GM19239 (cell line): ENCODE results near the gene NR2F1-AS1.

Source experiments
- DNase-seq: peaks from one replicate; pipeline ENCODE4 v3.0.0; 2011; ENCODE audit warnings: low spot score; ENCODE audit not compliant: insufficient read length
- FAIRE-seq: peaks from 2 replicates; lab custom pipeline; 2011; peaks lifted over from hg19 to GRCh38; lab: Jason Lieb, UNC

Gene NR2F1-AS1

DNA sequence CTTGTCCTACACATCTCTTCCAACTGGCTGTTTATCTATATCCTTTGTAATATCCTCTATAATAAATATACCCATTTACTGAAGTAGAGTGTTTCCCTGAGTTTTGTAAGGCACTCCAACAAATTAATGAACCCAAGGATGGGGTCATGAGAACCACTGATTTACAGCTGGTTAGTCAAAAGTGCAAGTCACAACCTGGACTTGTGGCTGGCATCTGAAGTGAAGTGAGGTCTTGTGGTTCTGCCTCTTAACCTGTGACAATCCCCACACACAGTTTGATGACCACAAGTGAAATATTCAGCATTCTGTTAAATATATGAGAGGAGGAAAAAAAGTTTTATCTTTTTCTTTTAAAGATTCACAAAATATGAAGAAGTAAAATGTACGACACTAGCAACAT lies 126.1 kb downstream of the NR2F1-AS1 start:
- no peak for FAIRE-seq
- no peak for DNase-seq

DNA sequence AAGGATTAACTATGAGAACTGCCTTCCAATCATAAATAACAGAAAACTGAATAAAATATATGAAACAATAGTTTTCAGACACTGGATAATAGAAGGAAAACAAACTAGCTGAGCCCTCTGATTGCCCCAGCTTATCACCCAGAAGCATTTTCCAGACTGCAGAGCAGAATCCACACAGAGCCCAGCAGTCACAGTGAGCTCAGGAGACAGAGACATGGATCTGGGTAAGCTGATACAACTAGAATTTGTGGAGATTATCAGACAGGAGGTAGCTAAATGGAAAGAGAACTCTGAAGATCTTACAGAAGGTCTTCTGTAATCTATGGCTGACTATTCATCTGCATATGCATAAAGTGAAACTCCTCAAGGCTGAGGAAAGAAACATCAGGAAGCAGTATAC lies 128.8 kb downstream of the NR2F1-AS1 start:
- FAIRE-seq (no peak), DNase-seq (no peak)

DNA sequence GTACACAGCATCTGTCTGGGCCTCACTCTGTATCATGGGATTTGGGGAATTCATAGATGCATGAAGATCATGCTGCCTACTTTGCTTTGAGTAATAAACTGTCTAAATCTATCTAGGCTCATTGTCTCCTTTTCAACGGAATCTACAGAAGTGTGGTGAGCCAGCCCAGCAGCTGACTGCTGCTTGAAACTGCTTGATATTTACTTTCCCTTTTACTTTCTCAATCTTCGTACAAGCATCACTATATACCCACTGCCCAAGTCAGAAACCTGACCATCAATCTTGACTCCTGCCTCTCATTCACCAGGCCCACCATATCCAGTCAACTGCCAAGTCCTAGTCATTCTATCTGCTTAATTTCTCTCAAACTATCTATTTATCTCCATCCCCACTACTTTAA lies 142.9 kb downstream of the NR2F1-AS1 start:
- no peak for FAIRE-seq
- DNase-seq, result no peak

DNA sequence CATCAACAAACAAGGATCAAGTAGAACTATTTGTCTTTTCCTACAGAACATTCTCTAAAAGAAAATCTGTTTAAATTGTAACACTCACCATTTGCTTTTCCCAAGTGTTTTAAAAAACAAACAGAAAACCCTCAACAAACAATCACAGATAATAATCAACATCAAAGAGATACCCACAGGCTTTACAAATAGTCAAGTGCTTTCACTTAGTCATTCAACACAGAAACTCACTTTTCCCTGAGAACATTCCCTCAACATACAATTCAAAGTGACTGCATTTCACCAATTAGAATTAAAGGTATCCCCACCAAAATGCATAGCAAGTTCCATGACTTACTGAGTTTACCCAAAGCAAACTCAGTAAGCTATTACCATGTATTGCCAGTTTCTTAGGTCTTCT lies 144.9 kb downstream of the NR2F1-AS1 start:
- DNase-seq, result no peak
- FAIRE-seq, result no peak

DNA sequence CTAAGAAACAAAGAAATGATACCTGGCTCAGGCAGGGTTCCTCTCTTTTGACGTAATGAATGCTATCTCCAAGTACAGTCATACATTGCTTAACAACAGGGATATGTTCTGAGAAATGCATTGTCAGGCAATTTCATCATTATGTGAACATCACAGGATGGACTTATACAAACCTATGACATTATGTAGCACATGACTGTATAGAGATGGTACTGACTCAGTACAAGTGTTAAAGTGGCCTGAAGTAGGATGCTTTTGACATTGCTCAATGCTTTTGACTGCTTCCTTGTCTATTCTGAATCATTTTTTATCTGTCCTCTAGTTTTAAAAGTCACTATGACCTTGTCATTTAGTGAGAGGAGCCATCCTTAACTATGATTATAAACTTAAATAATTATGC lies 147.6 kb downstream of the NR2F1-AS1 start:
- DNase-seq (no peak), FAIRE-seq (no peak)

DNA sequence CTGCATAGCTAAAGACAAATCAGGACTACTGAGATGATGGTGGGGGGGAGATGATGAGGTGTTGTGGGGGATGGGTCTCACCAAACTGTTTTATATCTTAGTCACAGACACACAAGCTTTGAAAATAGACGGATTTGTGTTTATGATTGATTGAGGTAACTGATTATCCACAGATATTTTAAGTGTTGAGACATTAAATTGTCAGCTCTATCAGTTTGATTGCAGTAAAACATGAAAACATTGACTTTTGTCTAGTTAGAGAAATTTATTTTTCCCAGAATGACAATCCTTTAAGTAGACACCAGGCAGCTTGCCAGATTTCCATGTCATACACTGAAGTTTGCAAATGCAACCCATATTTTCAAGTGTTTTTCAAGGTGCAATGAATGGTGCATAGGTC lies 149.8 kb downstream of the NR2F1-AS1 start:
- DNase-seq, result no peak
- no peak for FAIRE-seq

DNA sequence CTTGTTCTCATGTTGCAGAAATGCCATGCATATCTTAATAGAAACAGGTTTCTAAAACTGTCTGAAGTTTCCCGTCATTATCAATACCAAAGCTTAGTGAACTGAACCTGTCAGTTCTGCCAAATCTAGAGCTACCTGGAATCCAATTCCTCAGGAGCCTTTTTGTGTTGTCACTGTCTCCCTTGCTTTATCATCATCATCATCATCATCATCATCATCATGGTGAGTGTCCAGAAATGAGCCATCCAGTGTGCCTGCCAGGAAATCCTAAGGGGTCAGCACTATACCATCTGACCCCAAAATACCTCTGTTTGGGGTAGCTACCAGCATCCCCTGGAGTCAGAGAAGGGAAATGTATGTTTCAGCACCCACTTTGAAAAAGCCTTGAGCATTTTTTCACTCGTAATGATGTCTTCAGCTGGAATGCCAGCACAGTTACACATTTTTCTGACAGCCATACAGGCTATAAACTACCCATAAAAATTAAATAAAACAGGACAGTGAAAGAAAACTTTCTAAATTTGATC lies 150.3 kb downstream of the NR2F1-AS1 start:
- DNase-seq, result no peak
- no peak for FAIRE-seq

DNA sequence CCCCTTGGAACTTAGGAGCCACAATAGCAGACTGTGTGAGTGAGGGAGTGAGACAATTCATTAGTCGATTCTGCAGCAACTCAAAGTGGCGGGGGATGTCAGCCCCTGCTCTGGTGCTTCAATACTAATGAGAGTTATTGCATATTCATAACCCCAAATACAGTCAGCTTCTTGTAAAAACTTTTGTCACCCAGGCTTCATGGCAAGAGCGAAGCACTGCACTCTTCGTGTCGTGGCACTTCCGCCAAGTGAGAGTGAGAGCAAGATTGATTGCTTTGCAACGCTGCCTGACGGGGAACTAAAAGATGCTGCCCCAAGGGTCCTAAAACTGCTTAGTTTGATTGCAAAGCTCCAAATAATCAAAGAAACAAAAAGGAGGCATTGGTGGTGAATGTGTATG lies 150.9 kb downstream of the NR2F1-AS1 start:
- DNase-seq (no peak), FAIRE-seq (no peak)

DNA sequence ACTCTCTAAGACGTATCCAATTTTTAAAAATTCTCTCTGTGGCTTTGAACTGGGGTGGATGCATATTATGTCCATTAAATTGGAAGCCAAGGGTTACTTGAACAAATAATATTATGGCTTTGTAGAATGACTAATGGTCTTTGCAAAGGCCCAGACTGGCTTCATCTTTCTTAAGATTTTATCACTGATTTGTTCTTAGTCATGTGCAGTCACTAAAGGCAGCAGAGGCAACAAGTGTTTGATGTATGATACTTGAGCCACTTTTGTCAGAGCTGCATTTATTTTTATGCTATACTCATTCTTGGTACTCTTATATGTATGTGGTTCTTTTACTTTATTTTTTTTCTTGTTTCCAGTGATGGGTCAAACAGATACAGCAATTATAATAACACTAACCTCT lies 152.2 kb downstream of the NR2F1-AS1 start:
- FAIRE-seq (no peak), DNase-seq (no peak)

DNA sequence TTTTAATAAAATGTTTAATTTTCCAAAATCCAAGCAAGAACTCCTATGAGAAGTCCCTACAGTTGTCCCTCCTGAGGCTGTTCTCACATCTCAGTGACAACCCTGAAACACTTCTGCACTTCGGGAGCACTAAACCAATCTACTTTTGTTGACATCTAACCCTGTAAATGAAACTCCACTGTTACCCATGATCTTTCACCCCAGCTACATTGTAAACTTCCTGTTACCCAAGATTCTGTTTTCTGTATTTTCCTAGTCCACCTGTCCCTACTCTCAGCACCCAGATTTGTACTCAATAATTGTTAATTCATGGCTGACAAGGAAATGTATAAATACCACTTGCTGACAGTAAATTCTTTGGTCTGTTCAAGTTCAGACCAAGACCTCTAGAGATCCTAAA lies 153.7 kb downstream of the NR2F1-AS1 start:
- no peak for FAIRE-seq
- no peak for DNase-seq

DNA sequence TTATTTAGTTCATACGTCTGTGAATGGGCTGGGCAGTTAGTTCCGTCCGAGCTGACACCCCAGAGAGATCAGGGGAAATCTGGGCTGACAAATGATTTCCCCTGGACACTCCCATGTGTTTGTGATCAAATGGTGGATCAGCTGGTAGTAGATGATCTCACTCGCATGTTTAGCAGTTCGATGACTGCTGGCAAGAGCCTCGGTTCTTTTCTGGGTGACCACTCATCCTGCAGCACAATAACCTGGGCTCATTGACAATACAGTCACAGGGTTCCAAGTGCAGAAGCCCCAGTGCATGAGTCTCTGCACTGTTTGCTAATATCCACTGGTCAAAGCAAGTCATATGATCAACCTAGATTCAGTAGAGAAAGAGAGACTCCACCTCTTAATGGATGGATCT lies 155.9 kb downstream of the NR2F1-AS1 start:
- DNase-seq, result no peak
- no peak for FAIRE-seq

DNA sequence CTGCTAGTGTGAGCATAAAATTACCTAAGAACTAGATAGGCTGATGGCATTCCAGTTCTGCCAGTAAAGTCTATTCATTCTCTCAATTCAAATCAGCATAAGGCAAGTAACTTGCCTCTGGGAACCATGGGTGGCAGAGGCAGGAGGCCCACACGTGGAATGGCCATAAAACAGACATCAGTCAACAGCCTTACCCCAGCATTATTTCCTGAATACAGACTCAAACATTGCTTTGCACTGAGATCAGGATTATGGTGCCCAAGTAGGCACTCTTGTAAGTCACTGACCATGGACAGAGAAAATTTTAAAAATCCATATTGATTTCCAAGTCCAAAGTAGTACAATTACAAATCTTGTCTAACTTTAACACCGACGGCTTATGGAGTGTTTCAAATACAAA lies 157.7 kb downstream of the NR2F1-AS1 start:
- no peak for FAIRE-seq
- DNase-seq, result no peak

DNA sequence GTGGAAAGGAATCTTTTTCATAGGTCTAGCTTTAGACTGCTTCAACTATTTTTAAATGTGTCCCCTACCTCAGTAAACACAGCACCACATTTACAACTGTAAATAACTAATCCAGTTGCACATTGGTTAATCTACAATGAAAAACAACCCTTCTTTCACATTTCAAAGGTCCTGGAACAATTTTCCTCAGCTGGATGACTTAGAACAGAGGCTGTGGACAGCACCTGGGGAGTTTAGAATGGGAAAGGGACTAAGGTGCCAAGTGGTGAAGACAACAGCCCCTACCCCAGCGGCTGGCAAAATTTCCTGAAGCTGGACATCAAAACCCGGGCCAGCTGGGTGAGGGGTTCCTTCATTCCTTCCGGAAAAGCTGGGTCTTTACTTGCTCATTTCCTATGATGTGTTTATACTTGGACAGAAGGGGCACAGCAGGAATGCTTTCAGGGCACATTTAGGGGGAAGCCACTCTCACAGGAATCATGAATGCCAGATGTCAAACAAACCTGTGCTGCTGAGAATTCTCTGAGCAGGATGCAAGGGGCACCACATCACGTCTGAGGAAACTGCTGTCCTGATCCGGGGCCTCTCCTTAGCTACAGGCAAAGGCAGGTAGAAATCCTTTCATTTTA lies 158.3 kb downstream of the NR2F1-AS1 start:
- no peak for FAIRE-seq

DNA sequence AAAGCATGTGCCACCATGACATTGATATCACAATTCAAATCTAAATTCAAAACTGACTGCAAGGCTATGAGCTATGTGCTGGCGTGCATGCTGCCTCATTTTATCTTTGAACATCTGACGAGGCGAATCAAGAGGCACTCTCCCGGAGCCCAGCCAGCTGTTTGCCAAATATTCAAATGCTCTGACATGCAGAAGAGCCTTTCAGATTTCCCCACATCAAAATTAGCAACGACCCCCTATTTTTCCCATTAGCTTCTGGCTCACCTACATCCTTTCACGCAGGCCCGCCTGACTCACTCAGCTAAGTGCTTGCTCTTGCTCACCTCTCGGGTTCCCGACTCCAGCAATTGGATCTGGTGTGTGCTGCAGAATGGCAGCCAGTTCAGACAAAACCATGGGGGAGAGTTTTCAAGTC lies 159.0 kb downstream of the NR2F1-AS1 start:
- DNase-seq, result no peak
- FAIRE-seq, result no peak

More for the DNA sequence above, 158.3 kb downstream of the NR2F1-AS1 start:
- no peak for DNase-seq

DNA sequence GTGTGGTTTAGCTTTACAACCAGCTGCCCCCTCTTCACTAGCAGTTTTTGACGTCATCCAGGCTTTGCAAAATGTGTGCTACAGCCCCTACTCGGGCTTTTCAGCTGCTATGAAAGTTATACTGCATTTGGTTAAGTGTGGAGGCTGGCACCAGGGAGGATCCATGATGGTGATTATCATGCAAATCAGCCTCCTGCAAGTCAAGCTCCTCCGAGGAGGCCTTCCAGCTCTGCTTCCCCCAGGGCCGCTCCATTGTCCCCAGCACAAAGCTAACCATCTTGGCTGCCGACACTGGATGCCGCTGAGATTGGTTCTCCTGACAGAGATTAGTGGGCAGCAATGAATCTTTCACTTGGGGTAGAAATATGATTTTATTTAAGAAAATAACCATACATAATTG lies 159.6 kb downstream of the NR2F1-AS1 start:
- DNase-seq, result no peak
- FAIRE-seq, result no peak

DNA sequence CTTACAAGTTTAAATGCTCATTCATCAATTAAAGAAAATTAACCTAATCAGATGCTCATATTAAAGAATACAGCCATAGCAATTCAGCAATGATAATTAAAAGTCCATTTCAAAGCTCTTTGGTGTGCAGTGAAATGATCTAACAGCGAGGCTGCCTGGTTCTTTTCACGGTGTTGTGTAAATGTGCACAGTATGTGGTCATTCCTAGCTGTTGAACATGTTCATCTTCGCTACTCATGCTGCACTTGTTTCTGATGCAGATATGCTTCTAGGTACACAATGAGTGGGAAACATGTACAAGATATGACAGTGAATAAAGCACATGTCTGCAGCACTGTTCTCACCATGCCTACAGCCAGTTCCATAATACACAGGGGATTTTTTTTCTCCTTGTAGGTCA lies 163.5 kb downstream of the NR2F1-AS1 start:
- FAIRE-seq (no peak), DNase-seq (no peak)

DNA sequence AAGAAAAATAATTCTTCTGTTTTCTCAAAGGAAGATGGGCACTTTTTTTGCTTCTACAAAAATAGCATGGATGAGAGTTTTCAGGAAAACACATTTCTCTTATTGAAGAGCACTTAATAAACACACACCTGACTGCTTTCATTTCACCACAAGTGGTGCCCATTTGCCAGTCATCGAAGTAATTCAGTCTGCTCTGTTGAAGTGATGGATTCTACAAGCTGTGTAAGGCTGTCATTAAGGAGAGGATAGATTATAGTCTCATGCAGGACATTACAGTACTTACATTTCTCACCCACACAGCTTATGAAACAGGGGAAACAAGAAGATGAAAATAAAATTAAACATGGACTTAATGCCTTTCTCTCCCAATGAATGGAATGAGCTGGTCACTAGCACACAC lies 165.2 kb downstream of the NR2F1-AS1 start:
- FAIRE-seq (no peak), DNase-seq (no peak)

DNA sequence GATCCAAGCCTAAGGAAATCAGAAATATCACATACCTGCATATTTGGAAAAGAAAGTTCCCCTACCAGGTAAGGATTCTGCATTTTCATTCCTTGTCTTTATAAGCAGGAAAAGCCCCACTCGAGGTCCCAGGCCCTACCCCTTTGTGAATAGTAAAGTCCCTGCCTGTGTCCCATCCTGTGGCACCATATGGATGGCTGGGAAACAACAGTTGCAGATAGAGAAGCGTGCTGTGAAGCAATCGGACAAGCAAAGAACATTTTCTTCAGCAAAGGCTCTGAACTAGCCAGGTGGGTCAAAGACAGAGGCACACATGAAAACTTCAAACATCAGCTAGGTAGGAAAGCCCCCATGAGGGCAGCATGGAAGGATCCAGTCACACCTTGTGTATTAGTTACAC lies 169.3 kb downstream of the NR2F1-AS1 start:
- FAIRE-seq, result no peak
- DNase-seq, result no peak

DNA sequence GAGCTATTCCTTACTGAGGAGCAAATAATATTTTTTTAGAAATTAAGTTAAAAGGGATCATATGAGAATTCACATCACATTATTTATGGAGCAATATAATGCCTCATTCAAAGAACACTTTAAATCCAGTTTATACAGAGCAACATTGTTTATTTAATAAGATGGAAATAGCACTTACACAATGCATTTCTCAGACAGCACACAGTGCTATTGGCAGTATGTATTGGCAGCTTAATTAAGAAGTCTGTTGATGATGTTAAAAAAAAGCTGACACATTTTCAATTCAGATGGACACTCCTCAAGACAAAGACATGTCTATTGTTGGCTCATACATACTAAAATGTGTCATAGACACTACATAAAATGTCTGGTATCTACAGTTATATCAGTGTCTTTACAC lies 171.3 kb downstream of the NR2F1-AS1 start:
- FAIRE-seq (no peak), DNase-seq (no peak)

DNA sequence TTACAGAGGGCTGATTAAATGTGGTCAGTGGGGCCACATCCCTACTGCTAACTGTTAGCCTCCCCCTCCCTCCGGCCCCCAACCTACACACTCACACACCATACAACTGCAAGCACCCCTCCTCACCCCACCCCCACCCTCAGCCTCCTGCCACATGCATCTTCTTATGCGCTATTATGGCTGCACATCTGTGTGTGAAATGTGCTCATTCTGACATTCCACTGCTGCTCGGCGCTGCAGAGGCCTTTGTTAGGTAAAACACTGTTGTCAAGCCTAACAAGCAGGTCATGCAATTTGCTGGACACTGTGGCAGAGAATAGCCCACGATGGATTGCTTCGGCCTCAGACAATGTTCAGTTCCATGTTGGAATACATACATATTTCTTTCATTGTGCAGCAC lies 173.6 kb downstream of the NR2F1-AS1 start:
- FAIRE-seq, result no peak

DNA sequence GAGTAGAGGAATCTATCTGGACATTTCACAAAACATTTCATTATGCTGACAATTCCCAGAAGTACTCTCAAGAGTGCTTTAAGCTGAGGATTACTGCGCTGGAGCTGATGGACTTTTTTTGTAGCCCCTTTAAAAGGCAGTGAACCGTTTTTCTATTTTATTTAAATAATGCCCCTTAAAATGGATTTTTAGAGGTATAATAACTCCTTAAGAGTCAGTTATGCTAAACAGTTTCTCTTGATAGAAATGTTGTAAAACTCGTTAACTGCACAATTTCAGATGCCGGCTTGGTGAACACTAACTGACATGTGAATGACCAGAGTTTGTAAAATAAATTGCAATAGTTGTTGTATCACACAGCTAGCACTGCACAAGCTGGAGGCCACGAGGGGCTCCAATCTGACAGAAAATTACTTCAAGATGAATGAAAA lies 174.0 kb downstream of the NR2F1-AS1 start:
- FAIRE-seq, result no peak

More for the DNA sequence above, 173.6 kb downstream of the NR2F1-AS1 start:
- DNase-seq, result no peak

DNA sequence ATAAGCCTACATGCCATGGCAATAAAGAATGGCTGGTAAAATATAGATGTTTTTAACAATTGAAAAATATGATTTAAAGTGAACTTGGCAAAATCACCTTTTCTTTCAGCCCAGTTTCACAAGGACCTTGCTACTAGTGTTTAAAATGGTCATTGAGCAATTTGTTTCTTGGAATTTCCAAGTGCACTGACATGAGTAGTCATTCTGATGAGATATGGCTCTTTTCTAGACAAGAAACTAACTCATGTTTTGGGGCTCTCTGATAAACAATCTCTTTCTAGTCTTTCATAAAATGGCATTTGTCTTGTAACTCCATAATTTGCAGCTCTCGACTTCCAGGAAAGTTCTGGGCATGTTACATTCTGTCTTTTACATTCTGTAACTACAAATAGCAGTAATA lies 176.8 kb downstream of the NR2F1-AS1 start:
- FAIRE-seq (no peak), DNase-seq (no peak)

More for the DNA sequence above, 174.0 kb downstream of the NR2F1-AS1 start:
- no peak for DNase-seq
